RPMI8226 (cell line): Measurements from ENCODE around the gene MXD3.
"Not testable (repeated sequence)": the region's sequence is repeated elsewhere in the genome, so short reads cannot be mapped to it uniquely, and the experiment has no call there.

Source experiments
- DNase-seq: peaks from one replicate; pipeline ENCODE4 v3.0.0-alpha.2; 2015

Gene MXD3

DNA sequence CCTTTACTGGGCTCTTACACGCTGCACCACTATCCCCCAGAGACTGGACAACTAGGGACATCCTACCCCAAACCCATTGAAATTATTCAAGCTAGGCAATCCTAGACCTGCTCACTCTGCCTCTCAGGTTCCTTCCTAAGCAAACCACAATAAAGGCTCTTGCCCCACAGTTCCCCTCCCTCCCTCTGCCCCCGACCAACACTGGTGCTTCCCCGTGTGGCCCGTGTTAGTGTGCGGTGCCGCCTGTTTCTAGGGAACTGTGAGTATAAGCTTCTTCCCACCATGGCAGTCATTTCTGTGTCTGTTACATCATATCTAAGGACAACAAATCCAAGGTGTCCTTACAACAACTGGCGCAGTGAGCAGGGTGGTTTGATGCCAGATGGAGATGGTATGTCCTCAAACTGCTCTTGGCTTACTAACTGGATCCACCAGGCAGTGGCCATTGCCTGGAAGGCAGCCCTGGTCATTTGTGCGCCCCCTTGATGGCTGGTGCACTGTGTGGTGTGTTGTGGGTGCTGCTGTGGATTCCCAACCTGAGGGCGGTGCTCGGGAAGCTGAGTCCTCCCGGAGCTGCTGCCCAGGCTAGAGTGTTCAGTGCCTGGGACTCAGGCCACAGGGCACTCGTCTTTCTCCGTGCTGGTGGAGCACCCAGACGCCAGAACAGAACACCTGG is 8.4 kb upstream of the MXD3 start:
- DNase-seq, result no peak

DNA sequence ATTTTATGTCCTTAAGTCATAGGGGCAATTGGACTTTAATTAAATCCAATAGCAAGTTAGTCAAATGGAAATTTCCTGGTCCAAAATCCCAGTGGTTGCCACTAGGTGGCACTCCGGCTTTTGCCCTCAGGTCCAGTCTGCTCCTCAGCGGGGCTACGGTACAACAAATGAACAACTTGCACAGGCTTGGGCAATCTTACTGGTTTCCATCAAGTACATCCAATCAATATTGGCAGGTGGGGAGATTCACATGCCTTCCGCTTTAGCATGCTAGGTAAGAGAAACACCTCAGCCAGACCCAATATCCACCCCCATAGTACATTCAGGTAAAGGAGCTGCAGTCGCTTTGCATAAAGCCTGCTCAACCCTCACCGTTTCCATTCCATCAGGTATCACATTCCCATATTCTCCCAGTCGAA is 6.3 kb upstream of the MXD3 start:
- DNase-seq, result peak; percentile 76

DNA sequence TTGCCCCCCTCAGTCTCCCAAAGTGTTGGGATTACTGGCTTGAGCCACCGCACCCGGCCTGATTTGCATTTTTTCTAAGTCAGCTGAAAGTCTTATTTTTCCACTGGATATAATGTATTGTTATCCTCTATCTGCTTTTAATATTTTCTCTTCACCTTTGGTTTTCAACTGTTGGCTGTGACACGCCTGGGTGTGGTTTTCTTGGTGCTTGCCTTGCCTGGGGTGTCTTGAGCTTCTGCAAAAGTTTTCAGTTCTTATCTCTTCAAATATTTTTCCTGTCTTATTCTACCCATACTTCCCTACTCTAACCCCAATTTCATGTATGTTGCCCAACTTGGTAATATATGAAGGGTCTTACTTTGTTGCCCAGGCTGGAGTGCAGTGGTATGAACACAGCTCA is 4.3 kb upstream of the MXD3 start:
- DNase-seq, result no peak

DNA sequence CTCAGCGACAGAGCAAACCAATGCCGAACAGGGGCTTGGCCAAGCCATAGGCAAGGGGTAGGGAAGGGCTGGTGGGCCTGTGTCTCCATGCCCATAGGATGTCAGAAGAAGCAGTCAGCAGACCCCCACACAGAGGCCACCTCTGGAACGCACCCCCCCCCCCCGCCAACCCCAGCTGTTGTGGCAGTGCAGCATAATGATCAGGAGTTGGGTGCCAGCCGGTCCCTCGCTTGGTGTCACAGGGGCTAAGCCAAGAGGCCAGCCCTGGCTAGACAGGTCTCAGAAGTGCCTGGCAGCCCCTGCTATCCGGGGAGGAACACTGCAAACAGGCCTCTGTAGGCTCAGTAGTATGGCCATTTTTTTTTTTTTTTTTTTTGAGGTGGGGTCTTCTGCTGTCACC is 3.7 kb upstream of the MXD3 start:
- no peak for DNase-seq

DNA sequence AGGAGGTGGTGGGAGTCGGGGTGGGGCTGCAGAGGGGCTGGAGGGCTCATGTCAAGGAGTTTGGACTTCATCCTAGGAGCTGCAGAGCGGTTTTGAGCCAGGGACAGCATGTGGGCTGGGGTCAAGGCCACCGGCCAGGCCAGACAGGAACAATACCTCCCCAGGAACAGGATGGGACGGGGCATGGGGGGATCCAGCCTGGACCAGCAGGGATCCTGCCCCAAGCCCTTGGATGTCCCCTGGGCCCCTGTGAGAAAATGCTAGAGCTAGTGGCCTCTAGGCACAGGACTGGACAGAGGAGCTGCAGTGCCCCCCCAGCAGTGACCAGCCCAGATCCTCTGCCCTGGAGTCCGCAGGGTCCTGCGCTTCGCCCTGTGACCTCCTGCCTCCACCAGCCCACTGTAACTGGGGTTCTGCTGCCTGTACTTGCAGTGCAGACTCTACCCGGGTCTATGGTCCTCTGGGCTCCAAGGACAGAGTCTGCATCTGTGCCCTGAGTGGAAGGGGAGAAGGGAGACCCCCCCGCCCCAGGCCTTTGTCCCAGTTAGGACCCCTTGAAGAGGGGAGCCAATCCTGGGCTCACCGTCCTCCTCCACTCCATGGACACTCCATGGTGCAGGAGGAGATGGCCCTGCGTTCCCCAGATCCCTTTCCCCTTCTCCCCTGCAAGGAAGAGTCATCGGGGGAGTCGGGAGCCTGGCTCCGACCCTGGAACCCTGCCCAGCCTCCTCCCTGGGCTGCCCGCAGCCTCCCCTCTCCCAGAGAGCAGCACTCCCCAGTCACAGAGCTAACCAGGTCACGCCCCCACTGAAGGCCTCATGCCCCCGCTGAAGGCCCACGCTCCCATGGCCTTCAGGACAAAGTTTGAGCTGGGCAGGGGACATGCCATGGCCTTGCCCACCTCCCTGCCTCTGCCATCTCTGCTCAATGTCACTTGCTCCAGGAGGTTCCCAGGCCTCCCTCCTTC is 3.0 kb upstream of the MXD3 start:
- DNase-seq, result no peak

DNA sequence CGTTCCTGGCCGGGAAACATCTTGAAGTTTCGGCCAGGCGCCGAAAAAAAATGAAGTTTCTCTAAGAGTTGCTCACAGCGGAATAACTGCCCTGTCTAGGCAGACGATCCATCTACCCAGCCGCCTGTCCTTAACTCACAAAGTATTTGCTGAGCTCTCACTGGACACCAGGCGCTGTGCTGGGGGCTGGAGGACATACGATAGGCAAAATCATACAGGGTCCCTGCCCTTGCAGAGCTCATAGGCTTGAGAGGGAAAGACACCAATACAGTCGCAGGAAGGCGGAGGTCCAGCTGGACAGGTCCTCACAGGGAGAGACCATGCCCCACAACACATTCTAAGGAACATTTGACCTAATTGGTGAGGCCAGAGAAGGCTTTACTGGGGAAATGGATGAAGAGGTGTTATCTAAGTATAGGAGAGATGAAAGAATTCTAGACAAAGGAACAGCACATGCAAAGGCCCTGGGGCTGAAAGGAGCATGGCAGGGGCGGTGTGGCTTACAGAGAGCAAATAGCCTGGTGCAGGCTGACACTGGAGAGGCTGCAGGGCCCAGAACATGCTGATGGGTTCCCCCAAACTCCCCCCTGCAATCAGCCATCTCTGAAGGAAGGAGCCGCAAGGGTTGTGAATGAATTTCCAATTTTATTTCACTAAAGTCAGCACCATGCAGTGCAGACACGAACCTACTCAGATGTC is 2.0 kb upstream of the MXD3 start:
- no peak for DNase-seq

DNA sequence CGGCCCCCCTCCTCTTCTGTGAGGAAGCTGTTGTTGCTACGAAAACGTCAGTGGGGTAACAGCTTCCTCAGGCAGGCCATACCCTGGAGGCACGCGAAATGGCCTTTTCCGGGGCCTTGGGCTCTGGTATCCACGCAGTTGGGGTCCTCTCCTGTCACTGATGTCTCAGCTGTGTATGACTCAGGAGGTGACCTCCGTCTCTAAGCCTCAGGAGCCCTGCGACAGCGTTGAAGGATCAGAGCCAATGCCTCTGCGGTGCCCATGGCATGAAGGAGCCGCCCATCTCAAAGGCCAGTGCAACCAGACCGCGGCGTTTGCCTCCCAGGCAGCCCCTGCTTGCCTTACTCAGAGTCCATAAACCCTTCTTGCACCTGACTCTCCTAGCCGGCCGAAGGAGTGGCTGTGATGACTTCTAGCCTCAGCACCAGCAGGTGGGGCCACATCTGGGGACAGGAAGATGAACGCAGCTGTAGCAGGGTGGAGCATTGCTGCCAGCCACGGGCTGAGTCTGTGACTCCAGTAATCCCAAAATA is 1.0 kb upstream of the MXD3 start:
- DNase-seq, result peak; percentile 87

DNA sequence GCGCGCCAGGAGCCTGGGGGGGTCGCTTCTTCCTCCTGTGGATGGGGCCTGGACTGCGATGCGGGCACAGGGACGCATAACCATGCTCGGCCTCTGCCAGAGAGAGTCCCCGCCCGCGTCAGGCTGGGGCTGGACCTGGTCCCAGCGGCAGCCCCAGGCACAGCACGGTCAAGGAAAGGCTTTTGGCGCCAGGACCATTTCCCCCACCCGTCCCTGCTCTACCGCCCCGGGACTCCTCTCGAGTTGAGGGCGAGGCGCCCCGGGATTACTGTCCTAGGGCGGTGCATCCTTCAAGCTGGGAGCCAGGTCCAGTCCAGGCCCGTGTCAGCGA is 341 bp downstream of the MXD3 start:
- peak; percentile 38 for DNase-seq

DNA sequence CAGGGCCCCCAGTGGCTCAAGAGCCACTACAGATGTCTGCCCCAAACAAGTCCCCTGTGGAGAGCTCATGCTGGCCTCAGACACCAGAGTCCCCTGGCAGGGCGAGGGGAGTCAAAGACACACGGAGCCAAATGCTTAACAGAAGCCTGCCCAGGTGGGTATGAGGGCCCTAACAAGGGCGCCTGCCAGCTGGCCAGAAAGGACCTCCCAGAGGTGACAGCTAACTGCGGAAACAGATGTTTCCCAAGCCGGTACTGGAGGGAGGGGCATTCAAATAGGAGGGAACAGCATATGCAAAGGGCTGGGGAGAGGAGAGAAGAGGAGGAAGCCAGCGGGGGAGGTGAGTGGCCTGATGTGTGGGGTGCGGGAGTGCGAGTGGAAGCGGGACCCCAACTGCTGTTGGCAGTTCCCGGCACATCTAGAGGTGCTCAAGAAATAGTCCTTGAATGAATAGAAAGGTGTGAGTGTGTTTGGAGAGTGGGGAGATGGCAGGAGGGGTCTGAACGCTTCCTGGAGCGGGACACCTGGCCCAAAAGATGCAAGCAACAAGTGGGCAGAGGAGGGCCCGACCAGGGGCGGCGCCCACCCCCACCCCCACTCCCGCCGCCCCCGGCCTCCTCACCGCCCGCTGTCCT is 824 bp downstream of the MXD3 start:
- DNase-seq, result peak; percentile 84

DNA sequence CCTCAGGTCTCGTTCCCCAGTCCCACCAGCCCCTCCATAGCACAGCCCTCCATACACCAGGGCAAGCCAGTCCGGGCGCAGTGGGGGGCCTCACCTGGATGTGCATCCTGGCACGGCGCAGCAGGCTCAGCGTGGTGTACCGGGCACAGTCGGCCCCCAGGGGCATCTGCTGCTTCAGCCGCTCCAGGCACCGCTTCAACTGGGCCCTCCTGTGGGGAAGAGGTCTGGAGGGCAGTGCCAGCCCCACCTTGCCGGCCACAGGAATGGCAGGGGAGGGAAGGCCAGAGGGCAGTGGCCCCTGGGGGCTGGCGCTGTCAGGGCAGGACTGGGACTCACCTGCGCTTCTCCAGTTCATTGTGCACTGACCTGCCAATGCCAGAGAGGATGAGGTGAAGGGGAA is 1.4 kb downstream of the MXD3 start:
- DNase-seq, result no peak

DNA sequence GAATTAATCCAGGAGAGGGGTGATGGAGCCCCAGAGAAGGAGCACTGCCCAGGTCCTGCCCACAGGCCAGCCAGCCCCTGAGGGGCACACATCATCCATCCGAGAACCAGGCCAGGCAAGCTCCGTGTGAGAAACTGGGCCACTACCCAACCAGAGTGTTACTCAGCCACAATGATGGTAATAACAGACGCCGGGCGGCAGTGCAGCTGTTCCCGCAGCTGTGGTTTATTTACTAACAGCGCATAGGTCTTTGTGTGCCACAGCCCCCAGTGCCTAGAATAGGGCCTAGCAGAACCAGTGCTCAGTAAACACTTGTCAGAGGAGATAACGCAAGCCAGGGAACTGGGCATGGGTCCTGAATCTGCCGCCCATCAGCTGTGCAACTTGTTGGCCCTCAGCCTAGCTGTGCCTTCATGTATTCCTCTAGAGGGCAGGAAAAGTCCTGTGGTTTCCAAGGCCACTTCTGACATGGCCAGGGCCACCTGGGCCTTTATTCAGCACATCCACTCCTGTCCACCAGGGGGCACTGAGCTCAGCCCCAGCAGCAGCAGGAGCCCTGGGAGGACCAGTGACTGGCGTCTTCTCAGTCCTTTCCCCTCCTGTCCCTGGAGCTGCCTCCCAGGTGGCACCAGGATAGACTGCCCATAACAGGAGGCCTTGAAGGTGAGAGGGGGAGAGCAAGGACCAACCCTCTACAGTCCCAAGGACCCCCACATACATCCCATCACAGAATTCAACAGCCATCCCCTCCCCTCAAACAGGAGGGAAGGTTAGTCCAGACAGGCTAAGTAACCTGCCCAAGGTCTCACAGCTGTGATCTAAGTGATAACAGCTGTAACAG is 2.1 kb downstream of the MXD3 start:
- peak; percentile 77 for DNase-seq

DNA sequence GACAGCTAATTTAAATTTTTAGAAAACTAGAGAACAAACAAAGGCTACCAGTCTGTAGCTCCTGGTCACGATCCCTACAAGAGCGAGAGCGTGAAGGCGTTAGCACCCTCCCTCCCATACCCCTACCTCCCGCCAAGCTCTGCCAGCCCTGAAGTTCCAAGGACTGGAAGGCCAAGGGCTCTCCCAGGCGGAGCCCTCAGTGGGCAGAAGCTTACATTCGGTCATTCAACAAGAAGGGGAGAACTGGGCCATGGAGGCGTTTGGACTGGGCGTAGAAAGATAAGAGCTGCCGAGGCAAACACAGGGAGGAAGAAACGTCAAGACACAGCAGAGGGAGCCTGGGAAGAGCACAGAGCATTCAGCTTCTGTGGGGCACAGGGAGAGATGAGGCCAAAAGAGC is 3.0 kb downstream of the MXD3 start:
- no peak for DNase-seq

DNA sequence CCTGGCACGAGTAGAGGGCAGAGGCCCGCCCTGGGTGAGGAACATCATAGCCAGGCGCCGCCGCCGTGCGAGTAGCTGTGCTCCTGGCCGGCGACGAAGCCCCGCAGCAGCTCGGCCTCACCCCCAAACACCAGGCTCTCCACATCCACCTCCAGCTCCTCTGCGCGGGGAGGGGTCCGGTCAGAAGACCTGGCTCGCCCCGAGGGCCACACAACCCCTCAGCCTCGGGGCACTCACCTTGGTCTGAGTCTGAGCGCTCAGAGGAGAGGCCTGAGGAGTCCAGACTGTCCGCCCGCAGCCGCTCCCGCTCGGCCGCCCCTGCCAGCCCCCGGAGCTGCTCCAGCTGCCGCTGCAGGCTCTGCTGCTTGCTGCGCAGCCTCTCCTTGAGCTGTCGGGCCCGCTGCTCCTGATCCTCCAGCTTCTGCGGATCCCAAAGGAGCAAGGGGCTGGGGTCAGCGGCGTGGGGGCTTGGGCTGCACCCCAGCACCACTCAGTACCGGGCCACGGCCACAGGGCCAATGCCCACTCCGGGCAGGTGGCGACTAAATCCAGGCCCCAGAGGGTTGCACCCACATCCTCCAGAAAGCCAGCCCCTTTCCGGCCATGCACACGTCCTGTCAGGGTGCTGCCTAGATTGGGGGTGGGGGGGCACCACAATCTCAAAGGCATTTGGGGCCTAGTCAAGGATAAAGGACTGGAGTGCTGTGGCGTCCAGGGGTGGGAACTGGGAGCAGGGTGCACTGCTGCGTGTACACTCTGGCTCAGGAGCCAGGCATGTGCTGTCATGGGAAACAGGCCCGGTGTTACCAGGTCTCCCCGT is 3.9 kb downstream of the MXD3 start:
- DNase-seq, result no peak

DNA sequence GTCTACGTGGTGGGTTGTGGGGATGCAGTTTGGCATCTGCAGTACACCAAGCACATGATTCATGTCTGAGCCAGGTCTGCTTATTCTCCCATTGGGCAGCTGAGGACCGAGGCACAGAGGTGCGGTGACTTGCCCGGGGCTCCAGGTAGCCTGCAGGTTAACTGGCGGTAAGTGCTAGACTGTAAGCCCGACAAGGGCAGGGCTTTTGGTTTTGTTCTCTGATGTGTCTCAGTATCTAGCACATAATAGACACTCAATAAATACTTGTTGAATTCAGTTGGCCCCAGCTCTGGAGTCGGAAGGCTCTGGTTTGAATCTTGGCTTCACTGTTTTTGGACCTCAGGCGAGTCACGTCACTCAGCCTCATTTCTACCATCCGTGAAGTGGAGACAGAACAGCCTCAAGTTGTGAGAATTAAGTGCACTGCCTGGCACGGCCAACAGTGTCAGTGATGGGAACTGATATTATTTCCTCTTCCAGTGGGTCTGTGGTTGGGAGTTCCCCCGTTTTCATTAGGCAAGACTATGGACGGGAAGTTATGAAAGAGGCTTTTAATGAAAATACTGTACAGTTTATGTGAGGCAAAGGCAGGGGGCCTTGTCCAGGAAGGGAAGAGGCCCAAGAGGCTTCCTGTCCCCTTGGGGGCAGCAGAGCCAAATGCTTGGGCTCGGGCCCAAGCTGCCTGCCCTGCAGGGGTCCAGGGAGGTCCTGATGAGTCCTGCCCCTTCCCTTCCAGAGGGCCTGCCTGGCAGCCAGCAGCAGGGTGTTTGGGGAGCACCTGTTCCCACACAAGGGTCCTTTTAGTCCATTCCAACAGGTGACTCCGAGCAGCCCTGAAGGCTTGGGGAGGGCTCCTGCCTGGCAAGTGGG is 4.8 kb downstream of the MXD3 start:
- DNase-seq, result no peak

DNA sequence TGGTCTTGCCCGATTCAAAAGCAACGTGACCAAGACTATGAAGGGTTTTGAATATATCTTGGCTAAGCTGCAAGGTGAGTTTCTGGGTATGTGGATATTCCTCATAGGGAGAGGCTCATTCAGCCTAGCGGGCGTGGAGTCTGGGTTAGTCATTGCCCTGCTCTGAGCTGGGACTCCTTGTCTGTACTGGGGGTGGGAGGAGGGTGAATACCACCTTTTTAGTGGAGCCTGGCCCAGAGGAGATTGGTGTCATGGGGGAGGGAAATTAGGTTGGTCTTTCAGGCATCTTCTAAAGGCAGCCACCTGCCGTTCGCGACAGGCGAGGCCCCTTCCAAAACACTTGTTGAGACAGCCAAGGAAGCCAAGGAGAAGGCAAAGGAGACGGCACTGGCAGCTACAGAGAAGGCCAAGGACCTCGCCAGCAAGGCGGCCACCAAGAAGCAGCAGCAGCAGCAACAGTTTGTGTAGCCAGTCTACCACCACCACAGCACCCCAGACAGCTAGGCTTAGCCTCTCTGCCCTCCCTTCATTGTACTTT is 5.5 kb downstream of the MXD3 start:
- not testable (repeated sequence) for DNase-seq

DNA sequence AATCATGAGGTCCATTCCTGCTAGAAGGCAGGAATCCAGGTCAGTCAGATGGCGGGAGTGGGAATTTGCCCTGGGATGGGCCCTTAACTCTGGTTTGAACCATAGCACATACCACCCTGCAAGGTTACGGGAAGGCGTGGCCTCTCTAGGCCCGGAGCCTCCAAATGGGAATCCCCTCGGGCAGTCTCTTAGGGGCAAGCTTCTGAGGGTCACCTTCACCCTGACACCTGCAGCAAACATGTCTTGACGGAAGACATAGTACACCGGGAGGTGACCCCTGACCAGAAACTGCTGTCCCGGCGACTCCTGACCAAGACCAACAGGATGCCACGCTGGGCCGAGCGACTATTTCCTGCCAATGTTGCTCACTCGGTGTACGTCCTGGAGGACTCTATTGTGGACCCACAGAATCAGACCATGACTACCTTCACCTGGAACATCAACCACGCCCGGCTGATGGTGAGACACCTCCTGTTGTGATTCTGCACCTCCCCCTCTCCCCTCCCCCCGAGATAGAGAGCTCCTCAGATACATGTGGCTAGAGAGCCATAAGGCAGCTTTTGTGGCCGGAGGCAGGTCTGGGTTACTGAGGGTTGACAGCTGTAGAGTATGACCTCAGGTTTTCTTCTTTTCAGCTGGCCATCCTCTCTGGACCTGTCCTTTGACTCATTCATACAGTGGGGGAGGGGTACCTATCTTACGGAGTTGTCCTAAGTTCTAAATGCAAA is 7.1 kb downstream of the MXD3 start:
- DNase-seq, result peak; percentile 49

DNA sequence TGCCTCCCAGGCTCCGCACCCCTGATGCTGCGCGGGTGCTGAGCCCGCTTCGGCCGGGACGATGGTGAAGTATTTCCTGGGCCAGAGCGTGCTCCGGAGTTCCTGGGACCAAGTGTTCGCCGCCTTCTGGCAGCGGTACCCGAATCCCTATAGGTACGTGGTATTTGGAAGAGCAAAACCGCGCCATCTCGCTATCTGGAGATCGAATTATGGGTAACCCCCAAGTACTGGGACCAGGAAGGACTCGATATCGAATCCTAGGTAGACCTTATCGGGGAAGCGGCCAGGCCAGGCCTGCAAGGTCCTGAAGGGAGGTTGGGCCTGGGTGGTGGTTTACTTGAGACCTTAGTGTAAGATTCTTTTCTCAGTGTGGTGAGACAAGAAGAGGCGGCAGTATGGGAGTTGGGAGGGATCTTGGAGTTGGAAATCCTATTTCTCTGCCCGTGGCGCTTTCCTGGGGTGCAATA is 7.7 kb downstream of the MXD3 start:
- DNase-seq, result no peak

DNA sequence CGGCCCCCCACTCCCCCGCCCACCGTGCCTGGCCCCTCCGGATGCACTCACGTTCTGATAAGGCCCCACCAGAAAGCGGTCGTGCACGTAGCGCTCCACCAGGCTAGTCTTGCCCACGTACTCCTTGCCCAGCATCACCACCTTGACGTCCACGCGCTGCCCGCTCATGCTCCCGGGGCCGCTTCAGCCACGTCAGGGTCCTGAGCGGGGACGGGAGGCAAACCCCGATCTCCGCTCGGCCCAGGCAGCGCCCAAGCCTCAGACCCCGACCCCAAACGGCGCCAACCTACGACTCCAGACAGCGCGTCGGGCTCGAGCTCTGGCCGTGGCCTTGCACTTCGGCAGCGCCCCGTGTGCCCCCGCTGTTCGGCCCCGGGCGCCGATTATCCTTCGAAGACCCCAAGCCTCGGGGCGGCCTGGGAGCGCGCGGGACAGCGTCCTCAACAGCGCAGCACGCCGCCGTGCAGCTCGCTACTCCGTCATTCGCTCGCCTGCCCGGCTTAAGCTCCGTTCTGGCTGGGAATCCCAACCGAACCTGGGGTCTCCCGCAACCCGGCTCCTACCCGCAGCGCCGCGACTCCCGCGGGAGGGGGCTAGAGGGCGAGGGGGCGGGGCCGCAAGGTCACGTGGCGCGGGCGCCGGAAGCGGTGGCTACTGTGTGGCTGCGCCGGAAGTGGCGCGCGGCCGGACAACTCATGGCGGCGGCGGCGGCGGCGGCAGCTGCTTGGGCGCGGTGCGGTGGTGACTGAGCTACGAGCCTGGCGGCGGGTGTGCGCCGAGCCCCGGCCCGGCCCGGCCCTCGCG is 8.4 kb downstream of the MXD3 start, which contains the start of the genes PRELID1 and RAB24:
TSS of gene PRELID1 (plus strand) at position 679 of the 804 bp plus-strand sequence. CDS start 187 bp downstream, outside the sequence.
TSS of gene RAB24 (minus strand) at position 599 of the 804 bp plus-strand sequence. CDS start at position 168, 431 bp downstream.
- peak; percentile 91 for DNase-seq
